ENCODE measurements around the gene SP110.
"Not testable (repeated sequence)": the region's sequence is repeated elsewhere in the genome, so short reads cannot be mapped to it uniquely, and the experiment has no call there.

Gene SP110

GRCh38 chr2:230127195-230127594 lies 92.6 kb downstream of the SP110 start:
- no peak for DNase-seq (ENCODE audit: low read depth in 2 of 2)

- no peak for DNase-seq (ENCODE audit: low read depth in 2 of 2)
Observed at GRCh38 chr2:230124757-230125431, 94.9 kb downstream of the SP110 start.

- DNase-seq (ENCODE audit: low read depth in 2 of 2): no peak
Observed at GRCh38 chr2:230124235-230124634, 95.5 kb downstream of the SP110 start.

GRCh38 chr2:230120376-230120775 lies 99.4 kb downstream of the SP110 start:
- DNase-seq (ENCODE audit: low read depth in 2 of 2): not testable (repeated sequence)

GRCh38 chr2:230119827-230120226 lies 100.0 kb downstream of the SP110 start:
- DNase-seq (ENCODE audit: low read depth in 2 of 2): not testable (repeated sequence)

Data from stimulated activated CD8-positive, alpha-beta memory T cell treated with anti-CD3 and anti-CD28 coated beads, Interleukin-15, amount 100 ng/mL, for 4 hours (primary cell).